Measurements from ENCODE around the gene MEAK7. TPM values are rescaled to one million over a fixed set of nuclear protein-coding genes. Genes with fewer than 3 reads are reported as not detected.
A peak's percentile ranks its signal among the peaks of the same experiment; 100 is the strongest.

The MEAK7 gene
- polyA plus RNA-seq, 3 donors = 2.5 to 5.0 (median 4.7) TPM

DNA sequence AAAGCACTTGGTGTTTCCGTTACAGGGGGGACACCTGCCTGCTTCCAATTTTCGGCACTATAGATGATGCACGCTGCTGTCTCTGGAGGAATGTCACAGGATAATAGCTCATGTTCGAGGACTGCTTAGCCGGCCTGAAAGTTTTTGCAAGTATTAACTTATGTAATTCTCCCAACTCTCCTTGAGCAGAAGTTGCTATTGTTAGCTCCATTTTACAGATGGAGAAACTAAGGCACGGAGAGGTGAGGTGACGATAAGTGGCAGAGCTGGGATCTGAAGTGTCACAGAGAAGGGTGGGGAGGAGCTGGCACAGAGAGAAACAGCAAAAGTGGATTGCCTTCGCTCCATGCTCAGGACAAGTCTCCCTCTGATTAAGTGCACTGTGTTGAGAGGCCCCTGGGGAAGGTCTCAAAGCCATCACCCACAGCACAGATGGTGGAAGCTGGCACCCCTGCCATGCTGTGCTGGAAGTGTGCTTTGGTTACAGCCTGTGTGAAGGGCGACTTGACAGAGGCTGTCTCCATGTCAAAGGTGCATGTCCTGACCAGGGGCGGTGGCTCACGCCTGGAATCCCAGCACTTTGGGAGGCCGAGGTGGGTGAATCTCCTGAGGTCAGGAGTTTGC is 40.8 kb upstream of the MEAK7 start:
- peaks cover 3 to 12% of the 10 kb centered on the region in 2 donors for H3K4me1 ChIP-seq (ENCODE audit: control insufficient read depth in 1 of 2, insufficient read depth in 2 of 2, low read length in 2 of 2)
- H3K9ac ChIP-seq (ENCODE audit: insufficient read depth, low read length, poor library complexity, severe bottlenecking) = no peak overlapping the region
- no peaks in the 10 kb centered on the region for H3K79me2 ChIP-seq (ENCODE audit: insufficient read depth, low read length)
- DNase-seq = no peak
- Mint-ChIP-seq H3K27ac (no peak overlapping the region), H3K36me3 (peaks cover 0 to 3% of the 10 kb centered on the region in 2 donors), H3K9me3 (no peaks in the 10 kb centered on the region), H3K4me1 (peaks cover 19% of the 10 kb centered on the region), H3K27me3 (ENCODE audit: low read depth in 3 of 3) (peaks cover 21 to 32% (median 21%) of the 10 kb centered on the region in 3 donors), H3K4me3 (no peak overlapping the region)
- 94% methylated on average over 7 of the region's 12 CpGs for WGBS (ENCODE audit: insufficient coverage)
- no peaks in the 10 kb centered on the region for H4K20me1 ChIP-seq (ENCODE audit: insufficient read depth, low read length)
- no peak overlapping the region for H3K27ac ChIP-seq (ENCODE audit: low read depth in 1 of 2, low read length in 2 of 2)
- no peak overlapping the region for H3K4me2 ChIP-seq (replicated peaks; ENCODE audit: extremely low read depth, low read length, poor library complexity, severe bottlenecking)
- no peaks in the 10 kb centered on the region for H3K36me3 ChIP-seq (replicated peaks in 1 of 2; ENCODE audit: control insufficient read depth in 1 of 2, insufficient read depth in 2 of 2, low read length in 2 of 2)
- no peak overlapping the region for H3K4me3 ChIP-seq (replicated peaks in 1 of 3; ENCODE audit: low read depth in 2 of 3, low read length in 3 of 3)
- H3K27me3 ChIP-seq (ENCODE audit: control insufficient read depth in 2 of 2, insufficient read depth in 2 of 2, low read length in 2 of 2) = peaks cover 0 to 20% of the 10 kb centered on the region in 2 donors
- TF ChIP-seq, protein P1, sequence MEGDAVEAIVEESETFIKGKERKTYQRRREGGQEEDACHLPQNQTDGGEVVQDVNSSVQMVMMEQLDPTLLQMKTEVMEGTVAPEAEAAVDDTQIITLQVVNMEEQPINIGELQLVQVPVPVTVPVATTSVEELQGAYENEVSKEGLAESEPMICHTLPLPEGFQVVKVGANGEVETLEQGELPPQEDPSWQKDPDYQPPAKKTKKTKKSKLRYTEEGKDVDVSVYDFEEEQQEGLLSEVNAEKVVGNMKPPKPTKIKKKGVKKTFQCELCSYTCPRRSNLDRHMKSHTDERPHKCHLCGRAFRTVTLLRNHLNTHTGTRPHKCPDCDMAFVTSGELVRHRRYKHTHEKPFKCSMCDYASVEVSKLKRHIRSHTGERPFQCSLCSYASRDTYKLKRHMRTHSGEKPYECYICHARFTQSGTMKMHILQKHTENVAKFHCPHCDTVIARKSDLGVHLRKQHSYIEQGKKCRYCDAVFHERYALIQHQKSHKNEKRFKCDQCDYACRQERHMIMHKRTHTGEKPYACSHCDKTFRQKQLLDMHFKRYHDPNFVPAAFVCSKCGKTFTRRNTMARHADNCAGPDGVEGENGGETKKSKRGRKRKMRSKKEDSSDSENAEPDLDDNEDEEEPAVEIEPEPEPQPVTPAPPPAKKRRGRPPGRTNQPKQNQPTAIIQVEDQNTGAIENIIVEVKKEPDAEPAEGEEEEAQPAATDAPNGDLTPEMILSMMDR (IDR thresholded peaks at IDR 0.05) = no peak
- H3K9me3 ChIP-seq (replicated peaks in 1 of 2; ENCODE audit: control insufficient read depth in 1 of 2, insufficient read depth in 1 of 2, low read length in 2 of 2) = no peaks in the 10 kb centered on the region
- intact Hi-C loops (cut with micrococcal nuclease) = no loop called here
- H2AFZ ChIP-seq (ENCODE audit: insufficient read depth, low read depth, low read length, poor library complexity, severe bottlenecking) = no peak overlapping the region

- TF ChIP-seq, protein P1 (IDR thresholded peaks at IDR 0.05) = no peak
- H3K9ac ChIP-seq (ENCODE audit: insufficient read depth, low read length, poor library complexity, severe bottlenecking) = no peak overlapping the region
- Mint-ChIP-seq H3K27ac (peak overlapping the region in 1 of 7 donors; percentile 0), H3K4me3 (peak overlapping the region in 1 of 2 donors; percentile 80), H3K36me3 (peaks cover 0 to 3% of the 10 kb centered on the region in 2 donors), H3K9me3 (peaks cover 0 to 4% (median 0%) of the 10 kb centered on the region in 7 donors), H3K27me3 (ENCODE audit: low read depth in 3 of 3) (peaks cover 18 to 30% (median 19%) of the 10 kb centered on the region in 3 donors), H3K4me1 (peaks cover 10% of the 10 kb centered on the region)
- H3K4me2 ChIP-seq (replicated peaks; ENCODE audit: extremely low read depth, low read length, poor library complexity, severe bottlenecking) = no peak overlapping the region
- no peaks in the 10 kb centered on the region for H3K9me3 ChIP-seq (replicated peaks in 1 of 2; ENCODE audit: control insufficient read depth in 1 of 2, insufficient read depth in 1 of 2, low read length in 2 of 2)
- intact Hi-C loops (cut with micrococcal nuclease) = no loop called here
- H3K27ac ChIP-seq (ENCODE audit: low read depth in 1 of 2, low read length in 2 of 2) = no peak overlapping the region
- peak overlapping the region; percentile 29 for H2AFZ ChIP-seq (ENCODE audit: insufficient read depth, low read depth, low read length, poor library complexity, severe bottlenecking)
- no peaks in the 10 kb centered on the region for H3K79me2 ChIP-seq (ENCODE audit: insufficient read depth, low read length)
- H3K36me3 ChIP-seq (replicated peaks in 1 of 2; ENCODE audit: control insufficient read depth in 1 of 2, insufficient read depth in 2 of 2, low read length in 2 of 2) = no peaks in the 10 kb centered on the region
- peaks cover 0 to 20% of the 10 kb centered on the region in 2 donors for H3K27me3 ChIP-seq (ENCODE audit: control insufficient read depth in 2 of 2, insufficient read depth in 2 of 2, low read length in 2 of 2)
- peaks cover 3 to 8% of the 10 kb centered on the region in 2 donors for H3K4me1 ChIP-seq (ENCODE audit: control insufficient read depth in 1 of 2, insufficient read depth in 2 of 2, low read length in 2 of 2)
- H3K4me3 ChIP-seq (replicated peaks in 1 of 3; ENCODE audit: low read depth in 2 of 3, low read length in 3 of 3) = no peak overlapping the region
- H4K20me1 ChIP-seq (ENCODE audit: insufficient read depth, low read length) = no peaks in the 10 kb centered on the region
- 27% methylated on average over 20 of the region's 25 CpGs for WGBS (ENCODE audit: insufficient coverage)
- DNase-seq = no peak
Observed at GRCh38 chr16:84544031-84544773, 39.7 kb upstream of the MEAK7 start.
